ENCODE results near the gene SLC6A3.

SLC6A3 gene

GRCh38 chr5:1367149-1367548 lies 78.1 kb downstream of the SLC6A3 start:
- Histone ChIP-seq H3K27ac (replicated peaks) (no peak overlapping the region), H3K4me3 (replicated peaks; ENCODE audit: insufficient read depth, low read length) (no peak overlapping the region), H3K27me3 (ENCODE audit: insufficient read depth, poor library complexity, severe bottlenecking) (peaks cover 9% of the 10 kb centered on the region)
- no peak for DNase-seq (ENCODE audit: low read depth in 1 of 2, low spot score in 1 of 2)
- TF ChIP-seq SPI1 (IDR thresholded peaks at IDR 0.05; ENCODE audit: borderline replicate concordance, low read depth) (no peak), CTCF (IDR thresholded peaks at IDR 0.05; ENCODE audit: insufficient read depth, low read length) (no peak), GABPA (IDR thresholded peaks at IDR 0.05; ENCODE audit: low read depth) (no peak), POLR2AphosphoS5 (IDR thresholded peaks at IDR 0.05; ENCODE audit: low read depth) (no peak), REST (IDR thresholded peaks at IDR 0.05; ENCODE audit: insufficient replicate concordance, low read depth) (no peak)

- Histone ChIP-seq H3K27me3 (ENCODE audit: insufficient read depth, poor library complexity, severe bottlenecking) (peaks cover 10% of the 10 kb centered on the region), H3K4me3 (replicated peaks; ENCODE audit: insufficient read depth, low read length) (no peak overlapping the region), H3K27ac (replicated peaks) (no peak overlapping the region)
- TF ChIP-seq REST (IDR thresholded peaks at IDR 0.05; ENCODE audit: insufficient replicate concordance, low read depth), result no peak
- no peak for TF ChIP-seq SPI1 (IDR thresholded peaks at IDR 0.05; ENCODE audit: borderline replicate concordance, low read depth)
- no peak for TF ChIP-seq GABPA (IDR thresholded peaks at IDR 0.05; ENCODE audit: low read depth)
- DNase-seq (ENCODE audit: low read depth in 1 of 2, low spot score in 1 of 2), result no peak
Measured at GRCh38 chr5:1366514-1366913, 78.7 kb downstream of the SLC6A3 start.

GRCh38 chr5:1364211-1364610 lies 81.0 kb downstream of the SLC6A3 start:
- DNase-seq (ENCODE audit: low read depth in 1 of 2, low spot score in 1 of 2), result no peak
- TF ChIP-seq REST (IDR thresholded peaks at IDR 0.05; ENCODE audit: insufficient replicate concordance, low read depth) (no peak), SPI1 (IDR thresholded peaks at IDR 0.05; ENCODE audit: borderline replicate concordance, low read depth) (no peak), POLR2AphosphoS5 (IDR thresholded peaks at IDR 0.05; ENCODE audit: low read depth) (no peak), CTCF (IDR thresholded peaks at IDR 0.05; ENCODE audit: insufficient read depth, low read length) (no peak), GABPA (IDR thresholded peaks at IDR 0.05; ENCODE audit: low read depth) (no peak)
- Histone ChIP-seq H3K27ac (replicated peaks) (no peak overlapping the region), H3K27me3 (ENCODE audit: insufficient read depth, poor library complexity, severe bottlenecking) (peaks cover 10% of the 10 kb centered on the region), H3K4me3 (replicated peaks; ENCODE audit: insufficient read depth, low read length) (no peak overlapping the region)
